ENCODE data around the gene NPAS3. TPM values are rescaled to one million over a fixed set of nuclear protein-coding genes. Genes with fewer than 3 reads are reported as not detected.

Gene NPAS3
- total RNA-seq, 1 donor from 2014 or later: 4.9 TPM

- intact Hi-C loops (cut with DNase I): no loop called here
- no peak for DNase-seq (ENCODE audit: low spot score)
Measured at GRCh38 chr14:33348510-33348909, 409.8 kb downstream of the NPAS3 start.

GRCh38 chr14:33349871-33350270 is 411.2 kb downstream of the NPAS3 start:
- intact Hi-C loops (cut with DNase I): no loop called here
- no peak for DNase-seq (ENCODE audit: low spot score)

GRCh38 chr14:33350366-33350990 is 411.8 kb downstream of the NPAS3 start:
- intact Hi-C loops (cut with DNase I): no loop called here

GRCh38 chr14:33352821-33353220 is 414.1 kb downstream of the NPAS3 start:
- no peak for DNase-seq (ENCODE audit: low spot score)
- intact Hi-C loops (cut with DNase I): no loop called here

More at GRCh38 chr14:33350366-33350990, 411.8 kb downstream of the NPAS3 start:
- no peak for DNase-seq (ENCODE audit: low spot score)

GRCh38 chr14:33356181-33356580 is 417.5 kb downstream of the NPAS3 start:
- no peak for DNase-seq (ENCODE audit: low spot score)
- intact Hi-C loops (cut with DNase I): no loop called here

GRCh38 chr14:33357225-33358010 is 418.7 kb downstream of the NPAS3 start:
- intact Hi-C loops (cut with DNase I): no loop called here
- no peak for DNase-seq (ENCODE audit: low spot score)

GRCh38 chr14:33359288-33359881 is 420.7 kb downstream of the NPAS3 start:
- intact Hi-C loops (cut with DNase I): no loop called here
- DNase-seq (ENCODE audit: low spot score): no peak

- intact Hi-C loops (cut with DNase I): no loop called here
- no peak for DNase-seq (ENCODE audit: low spot score)
Measured at GRCh38 chr14:33362934-33363333, 424.3 kb downstream of the NPAS3 start.

- DNase-seq (ENCODE audit: low spot score): no peak
- intact Hi-C loops (cut with DNase I): no loop called here
Measured at GRCh38 chr14:33363682-33364081, 425.0 kb downstream of the NPAS3 start.

- no peak for DNase-seq (ENCODE audit: low spot score)
- intact Hi-C loops (cut with DNase I): no loop called here
Measured at GRCh38 chr14:33364466-33364865, 425.8 kb downstream of the NPAS3 start.

GRCh38 chr14:33369041-33369440 is 430.4 kb downstream of the NPAS3 start:
- intact Hi-C loops (cut with DNase I): no loop called here

GRCh38 chr14:33369972-33370371 is 431.3 kb downstream of the NPAS3 start:
- no peak for DNase-seq (ENCODE audit: low spot score)
- intact Hi-C loops (cut with DNase I): no loop called here

More at GRCh38 chr14:33369041-33369440, 430.4 kb downstream of the NPAS3 start:
- DNase-seq (ENCODE audit: low spot score): no peak

- intact Hi-C loops (cut with DNase I): no loop called here
- no peak for DNase-seq (ENCODE audit: low spot score)
Measured at GRCh38 chr14:33370426-33370825, 431.7 kb downstream of the NPAS3 start.

GRCh38 chr14:33375196-33375595 is 436.5 kb downstream of the NPAS3 start:
- intact Hi-C loops (cut with DNase I): no loop called here
- DNase-seq (ENCODE audit: low spot score): no peak

GRCh38 chr14:33375786-33376185 is 437.1 kb downstream of the NPAS3 start:
- intact Hi-C loops (cut with DNase I): no loop called here
- DNase-seq (ENCODE audit: low spot score): no peak

- no peak for DNase-seq (ENCODE audit: low spot score)
- intact Hi-C loops (cut with DNase I): no loop called here
Measured at GRCh38 chr14:33376510-33376909, 437.8 kb downstream of the NPAS3 start.

- intact Hi-C loops (cut with DNase I): no loop called here
- DNase-seq (ENCODE audit: low spot score): no peak
Measured at GRCh38 chr14:33377596-33378390, 439.1 kb downstream of the NPAS3 start.

GRCh38 chr14:33381717-33382116 is 443.0 kb downstream of the NPAS3 start:
- intact Hi-C loops (cut with DNase I): no loop called here
- no peak for DNase-seq (ENCODE audit: low spot score)

- no peak for DNase-seq (ENCODE audit: low spot score)
- intact Hi-C loops (cut with DNase I): no loop called here
Measured at GRCh38 chr14:33386140-33386539, 447.5 kb downstream of the NPAS3 start.

GRCh38 chr14:33386781-33387180 is 448.1 kb downstream of the NPAS3 start:
- DNase-seq (ENCODE audit: low spot score): no peak
- intact Hi-C loops (cut with DNase I): no loop called here
